Stimulated activated CD4-positive, alpha-beta T cell treated with anti-CD3 and anti-CD28 coated beads, TNF-alpha, amount 100 ng/mL, for 1 hour (primary cell): ENCODE results near the gene PHF21A.
"Not testable (repeated sequence)": the region's sequence is repeated elsewhere in the genome, so short reads cannot be mapped to it uniquely, and the experiment has no call there.

Experiments used
- DNase-seq, 3 donors: peaks; one replicate each; pipeline ENCODE4 v3.0.0-alpha.2; 2020; ENCODE audit warnings: low read depth in 3 of 3, low spot score in 1 of 3

The PHF21A gene

GRCh38 chr11:46038529-46038928, 82.7 kb downstream of the PHF21A start:
- DNase-seq: no peak

GRCh38 chr11:46036969-46037368, 84.3 kb downstream of the PHF21A start:
- no peak for DNase-seq

- DNase-seq: no peak
These were observed 85.2 kb downstream of the PHF21A start for GRCh38 chr11:46036009-46036408.

GRCh38 chr11:46034041-46034440, 87.2 kb downstream of the PHF21A start:
- no peak for DNase-seq

- no peak for DNase-seq
These were observed 94.5 kb downstream of the PHF21A start for GRCh38 chr11:46026606-46027293.

- no peak for DNase-seq
These were observed 101.1 kb downstream of the PHF21A start for GRCh38 chr11:46020084-46020599.

GRCh38 chr11:46018651-46019050, 102.6 kb downstream of the PHF21A start:
- DNase-seq: no peak

GRCh38 chr11:46017341-46017740, 103.9 kb downstream of the PHF21A start:
- DNase-seq: no peak

GRCh38 chr11:46015941-46016340, 105.3 kb downstream of the PHF21A start:
- no peak for DNase-seq

- DNase-seq: not testable (repeated sequence)
These were observed 107.1 kb downstream of the PHF21A start for GRCh38 chr11:46014168-46014567.

GRCh38 chr11:46012185-46012584, 109.1 kb downstream of the PHF21A start:
- DNase-seq: no peak

GRCh38 chr11:46010100-46010499, 111.2 kb downstream of the PHF21A start:
- no peak for DNase-seq

- DNase-seq: no peak
These were observed 111.6 kb downstream of the PHF21A start for GRCh38 chr11:46009647-46010046.

GRCh38 chr11:46006418-46007070, 114.7 kb downstream of the PHF21A start:
- DNase-seq: no peak

- no peak for DNase-seq
These were observed 117.7 kb downstream of the PHF21A start for GRCh38 chr11:46003572-46003971.

- no peak for DNase-seq
These were observed 119.1 kb downstream of the PHF21A start for GRCh38 chr11:46002189-46002588.

- DNase-seq: no peak
These were observed 119.8 kb downstream of the PHF21A start for GRCh38 chr11:46001448-46001914.

GRCh38 chr11:45997599-45997998, 123.7 kb downstream of the PHF21A start:
- DNase-seq: no peak

GRCh38 chr11:45995342-45995734, 125.9 kb downstream of the PHF21A start:
- no peak for DNase-seq

- DNase-seq: no peak
These were observed 126.6 kb downstream of the PHF21A start for GRCh38 chr11:45994371-45995341.

GRCh38 chr11:45993531-45994001, 127.7 kb downstream of the PHF21A start:
- no peak for DNase-seq
